Small intestine (tissue), 7 donors: ENCODE results near the gene MME. TPM values are rescaled to one million over a fixed set of nuclear protein-coding genes. Genes with fewer than 3 reads are reported as not detected.
"Not testable (repeated sequence)": the region's sequence is repeated elsewhere in the genome, so short reads cannot be mapped to it uniquely, and the experiment has no call there.

Source experiments
- DNase-seq, 2 donors: peaks; one replicate each; pipeline versions ENCODE4 v3.0.0 to v3.0.0-alpha.2; 2013
- FAIRE-seq: peaks from 2 replicates; lab custom pipeline; 2012; peaks lifted over from hg19 to GRCh38; lab: Jason Lieb, UNC
- H3K27ac ChIP-seq, 3 donors: one replicate each; pipeline ENCODE4 v1.5.1; 2013; ENCODE audit warnings: low read length in 2 of 3, mild to moderate bottlenecking in 2 of 3, control low read depth in 1 of 3, inconsistent platforms in 1 of 3, low read depth in 1 of 3, moderate library complexity in 1 of 3
- H3K27me3 ChIP-seq, 3 donors: one replicate each; pipeline ENCODE4 v1.6.1; 2013; ENCODE audit warnings: low read length in 3 of 3, inconsistent platforms in 1 of 3; ENCODE audit not compliant: control insufficient read depth in 3 of 3, insufficient read depth in 3 of 3
- H3K36me3 ChIP-seq, 3 donors: one replicate each; pipeline ENCODE4 v1.6.1; 2013; ENCODE audit warnings: low read length in 3 of 3, inconsistent platforms in 1 of 3, low read depth in 1 of 3, mild to moderate bottlenecking in 1 of 3, moderate library complexity in 1 of 3; ENCODE audit not compliant: control insufficient read depth in 3 of 3, insufficient read depth in 2 of 3
- H3K4me1 ChIP-seq, 3 donors: one replicate each; pipeline ENCODE4 v1.6.1; 2013; ENCODE audit warnings: low read length in 2 of 3, inconsistent platforms in 1 of 3, low read depth in 1 of 3, mild to moderate bottlenecking in 1 of 3, moderate library complexity in 1 of 3; ENCODE audit not compliant: control insufficient read depth in 3 of 3, insufficient read depth in 2 of 3
- H3K4me3 ChIP-seq, 3 donors: one replicate each; pipeline ENCODE4 v1.5.1; 2013; ENCODE audit warnings: low read length in 3 of 3, control low read depth in 1 of 3, inconsistent platforms in 1 of 3, low read depth in 1 of 3, mild to moderate bottlenecking in 1 of 3, moderate library complexity in 1 of 3
- H3K9me3 ChIP-seq, 2 donors: one replicate each; pipeline ENCODE4 v1.6.1; 2013; ENCODE audit warnings: low read depth in 1 of 2, low read length in 1 of 2; ENCODE audit not compliant: control insufficient read depth in 2 of 2, insufficient read depth in 1 of 2
- WGBS, 3 donors: extraction: QIAGEN DNeasy Blood & Tissue Kit; methylation state at CpG; one replicate each; pipeline ENCODE4 v1.1.7; 2013; 5-methylcytosine and 5-hydroxymethylcytosine counted together
- polyA plus RNA-seq, 4 donors: library from polyadenylated mRNA; stranded (reverse) in 3 of 4; unstranded in 1 of 4; fragments of 200-250 nt in 3 of 4; fragments of 120-200 nt in 1 of 4; gene quantifications; one replicate each; pipeline versions ENCODE4 v1.2.1 to v1.2.3, GENCODE V29; 2013
- donor health status: healthy with polysubstance abuse.
- donor health status: control.
- donor health status: control.
- donor health status: Bipolar disorder and iron deficiency.
- donor health status: healthy.

Gene MME
- polyA plus RNA-seq, 4 donors: 62.1 to 206 (median 132) TPM

DNA sequence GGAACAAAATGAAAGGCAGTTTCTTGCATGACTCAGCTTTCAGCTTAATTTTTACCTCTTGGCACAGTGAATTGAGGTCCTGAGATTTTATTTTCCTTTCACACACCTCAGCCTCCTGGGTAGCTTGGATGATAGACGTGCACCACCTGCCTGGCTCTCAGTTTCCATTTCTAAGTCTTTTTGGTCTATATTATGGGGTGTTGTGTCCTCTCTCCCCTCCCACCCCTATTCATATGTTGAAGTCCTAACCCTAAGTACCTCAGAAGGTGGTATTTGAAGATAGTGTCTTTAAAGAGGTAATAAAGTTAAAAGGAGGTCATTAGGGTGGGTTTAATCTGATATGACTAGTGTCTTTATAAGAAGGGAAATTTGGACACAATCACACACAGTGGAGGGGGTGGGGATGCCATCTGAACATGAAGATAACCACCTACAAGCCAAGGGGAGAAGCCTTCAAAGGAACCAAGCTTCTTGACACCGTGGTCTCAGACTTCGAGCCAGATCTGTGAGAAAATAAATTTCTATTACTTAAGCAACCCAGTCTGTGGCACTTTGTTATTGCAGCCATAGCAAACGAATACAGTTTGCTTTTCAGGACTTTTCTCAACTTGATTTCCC, 128.2 kb downstream of the MME start:
- Histone ChIP-seq H3K27me3 (no peaks in the 10 kb centered on the region), H3K4me1 (peaks cover 0 to 9% (median 0%) of the 10 kb centered on the region in 3 donors), H3K36me3 (no peaks in the 10 kb centered on the region), H3K9me3 (no peaks in the 10 kb centered on the region), H3K4me3 (no peak overlapping the region), H3K27ac (no peak overlapping the region)
- DNase-seq (no peak), FAIRE-seq (no peak)
- 66 to 72% (median 69%) methylated on average over 4 of the region's 4 CpGs for WGBS, 3 donors

GRCh38 chr3:155210736-155211135, 130.6 kb downstream of the MME start:
- no peak overlapping the region for H3K4me3 ChIP-seq
- 77 to 89% (median 83%) methylated on average over 2 of the region's 2 CpGs for WGBS, 3 donors
- FAIRE-seq: no peak

DNA sequence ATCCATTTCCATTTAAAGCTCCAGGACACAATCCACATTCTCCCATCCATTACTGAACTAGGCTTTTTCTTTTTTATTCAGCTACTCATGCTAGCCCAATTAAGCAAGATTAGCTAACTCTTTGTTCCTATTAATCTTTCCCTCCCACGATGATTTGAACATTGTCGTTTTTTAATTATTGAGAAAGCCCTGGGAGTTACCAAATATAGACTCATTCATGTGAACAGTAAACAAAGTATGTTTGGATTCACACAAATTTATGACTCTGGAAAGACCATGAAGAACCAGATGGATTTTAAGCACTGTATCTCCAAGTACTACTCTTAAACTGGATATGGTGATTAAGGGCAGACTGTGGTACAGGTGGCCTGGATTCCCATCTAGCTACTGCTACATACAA, 131.1 kb downstream of the MME start:
- WGBS, 3 donors: 18 to 45% (median 23%) methylated on average over 2 of the region's 2 CpGs
- no peak overlapping the region for H3K4me3 ChIP-seq
- no peak for DNase-seq
- no peaks in the 10 kb centered on the region for H3K9me3 ChIP-seq
- H3K4me1 ChIP-seq: peaks cover 0 to 9% (median 0%) of the 10 kb centered on the region in 3 donors
- no peaks in the 10 kb centered on the region for H3K36me3 ChIP-seq
- H3K27me3 ChIP-seq: no peaks in the 10 kb centered on the region
- FAIRE-seq: no peak
- no peak overlapping the region for H3K27ac ChIP-seq

More at GRCh38 chr3:155210736-155211135, 130.6 kb downstream of the MME start:
- no peak overlapping the region for H3K27ac ChIP-seq
- H3K4me1 ChIP-seq: peaks cover 0 to 9% (median 0%) of the 10 kb centered on the region in 3 donors
- H3K27me3 ChIP-seq: no peaks in the 10 kb centered on the region
- DNase-seq: no peak
- no peaks in the 10 kb centered on the region for H3K9me3 ChIP-seq
- no peaks in the 10 kb centered on the region for H3K36me3 ChIP-seq

GRCh38 chr3:155211940-155212339, 131.8 kb downstream of the MME start:
- FAIRE-seq (no peak), DNase-seq (peak in 1 of 2 donors; percentile 42)
- H3K27me3 ChIP-seq: no peaks in the 10 kb centered on the region

DNA sequence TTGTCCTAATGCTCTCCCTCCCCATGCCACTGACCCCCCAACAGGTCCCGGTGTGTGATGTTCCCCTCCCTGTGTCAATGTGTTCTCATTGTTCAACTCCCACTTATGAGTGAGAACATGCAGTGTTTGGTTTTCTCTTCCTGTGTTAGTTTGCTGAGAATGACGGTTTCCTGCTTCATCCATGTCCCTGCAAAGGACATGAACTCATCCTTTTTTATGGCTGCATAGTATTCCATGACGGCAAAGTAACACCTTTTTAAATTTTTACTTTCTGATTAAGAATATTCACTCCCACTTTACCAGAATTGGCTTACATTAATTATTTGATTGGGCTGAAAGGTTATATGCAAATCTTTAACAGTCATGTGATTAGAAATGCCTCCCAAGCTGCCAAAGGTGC, 135.9 kb downstream of the MME start:
- not testable (repeated sequence) for H3K27ac ChIP-seq, H3K9me3 ChIP-seq, H3K36me3 ChIP-seq, H3K4me1 ChIP-seq, H3K4me3 ChIP-seq, DNase-seq, H3K27me3 ChIP-seq, FAIRE-seq
- WGBS, 3 donors: 83 to 95% (median 90%) methylated on average over 3 of the region's 3 CpGs

More at GRCh38 chr3:155211940-155212339, 131.8 kb downstream of the MME start:
- H3K4me1 ChIP-seq: peaks cover 0 to 9% (median 0%) of the 10 kb centered on the region in 3 donors
- H3K36me3 ChIP-seq: no peaks in the 10 kb centered on the region
- no peak overlapping the region for H3K4me3 ChIP-seq
- H3K27ac ChIP-seq: no peak overlapping the region
- H3K9me3 ChIP-seq: no peaks in the 10 kb centered on the region

GRCh38 chr3:155217591-155217990, 137.5 kb downstream of the MME start:
- DNase-seq: no peak
- 78 to 87% (median 81%) methylated on average over 5 of the region's 5 CpGs for WGBS, 3 donors
- Histone ChIP-seq H3K4me3 (no peak overlapping the region), H3K36me3 (no peaks in the 10 kb centered on the region), H3K27ac (no peak overlapping the region), H3K4me1 (no peaks in the 10 kb centered on the region), H3K27me3 (no peaks in the 10 kb centered on the region), H3K9me3 (peaks cover 0 to 2% of the 10 kb centered on the region in 2 donors)
- no peak for FAIRE-seq

DNA sequence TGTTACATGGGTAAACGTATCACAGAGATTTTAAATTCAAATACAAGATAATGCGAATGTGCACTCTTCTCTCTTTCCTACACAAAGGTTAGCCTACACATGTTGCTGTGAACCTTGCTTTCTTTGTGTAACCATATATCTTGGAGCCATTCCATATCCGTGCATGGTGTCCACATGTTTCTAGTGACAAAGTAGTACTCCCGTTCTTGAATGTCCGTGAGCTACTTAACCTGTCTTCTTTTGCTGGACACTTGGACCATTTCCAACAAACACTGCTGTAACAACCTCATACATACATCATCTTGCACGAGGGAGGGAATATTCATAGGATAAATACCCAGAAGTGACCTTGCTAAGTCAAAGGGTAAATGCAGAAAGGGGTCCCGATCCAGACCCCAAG, 138.3 kb downstream of the MME start:
- 78 to 86% (median 83%) methylated on average over 7 of the region's 7 CpGs for WGBS, 3 donors
- H3K36me3 ChIP-seq: no peaks in the 10 kb centered on the region
- no peak for DNase-seq
- FAIRE-seq: no peak
- no peak overlapping the region for H3K27ac ChIP-seq
- H3K4me1 ChIP-seq: no peaks in the 10 kb centered on the region
- no peaks in the 10 kb centered on the region for H3K27me3 ChIP-seq
- H3K9me3 ChIP-seq: peaks cover 0 to 2% of the 10 kb centered on the region in 2 donors
- no peak overlapping the region for H3K4me3 ChIP-seq

DNA sequence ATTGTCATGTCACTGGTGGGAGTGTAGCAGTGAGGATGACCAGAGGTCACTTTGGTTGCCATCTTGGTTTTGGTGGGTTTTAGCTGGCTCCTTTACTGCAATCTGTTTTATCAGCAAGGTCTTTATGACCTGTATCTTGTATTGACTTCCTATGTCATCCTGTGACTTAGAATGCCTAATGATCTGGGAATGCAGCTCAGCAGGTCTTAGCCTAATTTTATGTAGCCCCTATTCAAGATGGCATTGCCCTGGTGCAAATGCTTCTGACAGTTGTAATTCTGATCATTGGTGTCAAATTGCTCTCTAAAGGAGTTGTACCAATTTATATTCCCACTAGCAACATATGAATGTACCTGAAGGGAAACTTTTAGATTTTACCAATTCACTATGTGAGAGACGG, 139.0 kb downstream of the MME start:
- no peak overlapping the region for H3K4me3 ChIP-seq
- 93 to 100% (median 98%) methylated on average over 1 of the region's 1 CpG for WGBS, 3 donors
- H3K36me3 ChIP-seq: no peaks in the 10 kb centered on the region
- FAIRE-seq (no peak), DNase-seq (no peak)
- peaks cover 0 to 2% of the 10 kb centered on the region in 2 donors for H3K9me3 ChIP-seq
- H3K27ac ChIP-seq: no peak overlapping the region
- H3K27me3 ChIP-seq: no peaks in the 10 kb centered on the region
- no peaks in the 10 kb centered on the region for H3K4me1 ChIP-seq

GRCh38 chr3:155225417-155225816, 145.3 kb downstream of the MME start:
- no peaks in the 10 kb centered on the region for H3K4me1 ChIP-seq
- no peaks in the 10 kb centered on the region for H3K36me3 ChIP-seq
- FAIRE-seq: no peak
- no peak overlapping the region for H3K27ac ChIP-seq
- DNase-seq: no peak
- 92 to 95% (median 94%) methylated on average over 5 of the region's 5 CpGs for WGBS, 3 donors
- no peak overlapping the region for H3K4me3 ChIP-seq
- H3K27me3 ChIP-seq: no peaks in the 10 kb centered on the region
- peaks cover 0 to 2% of the 10 kb centered on the region in 2 donors for H3K9me3 ChIP-seq
